Brain microvascular endothelial cell (primary cell): ENCODE results near the gene TYW1.
"Not testable (repeated sequence)": the region's sequence is repeated elsewhere in the genome, so short reads cannot be mapped to it uniquely, and the experiment has no call there.

Source experiments
- DNase-seq: peaks from one replicate; pipeline ENCODE4 v3.0.0-alpha.2; 2020
- H3K27ac ChIP-seq: fragments of 250-450 bp; sonication (Bioruptor Pico); 2 replicates; pipeline ENCODE4 v1.5.1; 2020; ENCODE audit warnings: mild to moderate bottlenecking, moderate library complexity
- H3K27me3 ChIP-seq: fragments of 250-450 bp; sonication (Bioruptor Pico); replicated peaks from 2 replicates; pipeline ENCODE4 v1.5.1; 2020; ENCODE audit warnings: mild to moderate bottlenecking
- H3K36me3 ChIP-seq: fragments of 250-450 bp; sonication (Bioruptor Pico); replicated peaks from 2 replicates; pipeline ENCODE4 v1.5.1; 2020; ENCODE audit warnings: mild to moderate bottlenecking
- H3K4me3 ChIP-seq: 2 replicates; pipeline ENCODE4 v1.5.1; 2011; ENCODE audit warnings: low read depth, mild to moderate bottlenecking, control low read depth, low read length, moderate library complexity
- in situ Hi-C: cut with HindIII; loops from 2 replicates; pipeline ENCODE4 v1.10.0; 2017; ENCODE audit warnings: low sequenced_read_pairs, low pct_ligation_motif_present
- TF ChIP-seq, protein P1 (sequence below): IDR thresholded peaks from 2 replicates; pipeline ENCODE4 v1.5.1; 2011; ENCODE audit warnings: low read depth, mild to moderate bottlenecking, moderate library complexity, low read length, control low read depth, inconsistent platforms; ENCODE audit errors: missing control alignments

The TYW1 gene

DNA sequence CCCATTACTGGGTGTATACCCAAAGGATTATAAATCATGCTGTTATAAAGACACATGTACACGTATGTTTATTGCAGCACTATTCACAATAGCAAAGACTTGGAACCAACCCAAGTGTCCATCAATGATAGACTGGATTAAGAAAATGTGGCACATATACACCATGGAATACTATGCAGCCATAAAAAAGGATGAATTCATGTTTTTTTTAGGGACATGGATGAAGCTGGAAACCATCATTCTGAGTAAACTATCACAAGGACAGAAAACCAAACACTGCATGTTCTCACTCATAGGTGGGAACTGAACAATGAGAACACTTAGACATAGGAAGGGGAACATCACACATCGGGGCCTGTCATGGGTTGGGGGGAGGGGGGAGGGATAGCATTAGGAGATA, 94.4 kb downstream of the TYW1 start:
- H3K36me3 ChIP-seq, in situ Hi-C loops, H3K27ac ChIP-seq, DNase-seq, H3K4me3 ChIP-seq, H3K27me3 ChIP-seq: not testable (repeated sequence)

DNA sequence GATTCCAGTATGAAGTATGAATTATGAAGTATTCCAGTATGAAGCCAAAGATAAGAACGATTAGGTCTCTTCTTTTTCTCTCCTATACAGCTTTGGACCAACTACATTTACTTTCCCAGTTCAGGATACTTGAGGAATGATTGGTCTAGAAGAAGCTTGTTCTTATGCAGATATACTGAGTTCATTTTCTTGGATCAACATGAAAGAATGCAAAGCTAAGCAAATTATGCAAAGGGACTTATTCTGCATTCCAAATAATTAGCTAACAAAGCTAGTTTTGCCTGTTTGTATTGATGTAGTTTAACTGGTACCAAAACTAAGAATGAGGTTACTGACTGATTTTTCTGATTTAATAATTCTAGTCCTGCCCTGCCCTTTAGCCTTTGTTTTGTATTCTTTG, 101.4 kb downstream of the TYW1 start:
- DNase-seq, H3K27me3 ChIP-seq, H3K36me3 ChIP-seq, H3K4me3 ChIP-seq, in situ Hi-C loops, H3K27ac ChIP-seq: not testable (repeated sequence)

DNA sequence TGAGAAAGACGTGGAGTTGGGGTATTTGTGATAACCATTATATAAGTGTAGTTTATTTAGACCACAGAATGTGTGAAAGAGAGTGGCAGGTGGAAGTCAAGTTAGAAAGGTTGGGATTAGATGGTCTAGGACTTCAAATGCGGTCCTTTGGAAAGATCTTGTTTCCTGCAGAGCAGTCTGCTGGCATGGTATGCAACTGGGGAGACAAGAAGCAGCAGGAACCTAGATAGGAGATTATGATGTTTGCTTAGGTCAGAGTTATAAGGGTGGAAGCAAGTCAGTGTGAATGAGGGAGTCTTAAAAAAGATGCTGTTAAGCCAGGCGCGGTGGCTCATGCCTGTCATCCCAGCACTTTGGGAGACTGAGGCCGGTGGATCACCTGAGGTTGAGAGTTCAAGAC, 102.8 kb downstream of the TYW1 start:
- H3K27ac ChIP-seq, H3K27me3 ChIP-seq, H3K36me3 ChIP-seq, in situ Hi-C loops, DNase-seq, H3K4me3 ChIP-seq: not testable (repeated sequence)

DNA sequence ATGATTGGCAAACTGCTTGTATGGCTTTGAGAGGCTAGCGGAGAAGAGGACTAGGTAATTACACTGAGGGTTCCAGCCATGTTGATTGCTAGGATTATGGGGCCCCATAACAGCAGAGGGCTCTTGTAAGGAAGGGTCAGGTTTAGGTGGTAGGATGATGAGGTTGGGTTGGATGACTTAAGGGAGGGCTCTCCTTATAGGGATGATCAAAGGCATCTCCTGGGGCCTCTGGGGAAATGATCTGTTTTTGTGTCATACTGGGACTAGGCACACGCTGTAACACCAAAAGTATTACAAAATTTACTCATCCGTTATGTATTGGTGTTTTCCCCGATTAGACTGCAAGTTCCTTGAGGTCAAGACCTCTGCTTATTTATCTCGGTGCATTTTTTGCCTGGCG, 103.4 kb downstream of the TYW1 start:
- in situ Hi-C loops, H3K4me3 ChIP-seq, H3K27ac ChIP-seq, H3K36me3 ChIP-seq, H3K27me3 ChIP-seq, DNase-seq: not testable (repeated sequence)

DNA sequence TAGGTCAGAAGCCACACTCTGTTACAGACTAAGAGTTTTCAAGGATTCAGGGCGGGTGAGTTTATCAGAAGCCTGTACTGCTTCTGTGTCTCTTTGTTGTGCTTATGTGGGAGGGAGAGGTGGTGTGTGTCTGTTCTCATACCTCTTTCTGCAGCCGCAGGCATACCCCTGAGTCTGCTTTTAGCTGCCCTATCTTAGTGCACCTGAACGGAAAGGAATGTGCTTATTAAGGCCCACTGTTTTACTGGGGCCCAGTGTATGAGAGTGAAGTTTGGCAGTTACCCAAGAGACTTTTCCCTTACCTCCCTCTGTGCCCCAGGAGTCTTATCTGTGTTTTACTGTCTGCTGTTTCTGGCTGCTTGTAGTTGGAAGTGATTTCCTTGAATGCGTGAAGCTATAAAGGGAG, 104.3 kb downstream of the TYW1 start:
- TF ChIP-seq, protein P1, sequence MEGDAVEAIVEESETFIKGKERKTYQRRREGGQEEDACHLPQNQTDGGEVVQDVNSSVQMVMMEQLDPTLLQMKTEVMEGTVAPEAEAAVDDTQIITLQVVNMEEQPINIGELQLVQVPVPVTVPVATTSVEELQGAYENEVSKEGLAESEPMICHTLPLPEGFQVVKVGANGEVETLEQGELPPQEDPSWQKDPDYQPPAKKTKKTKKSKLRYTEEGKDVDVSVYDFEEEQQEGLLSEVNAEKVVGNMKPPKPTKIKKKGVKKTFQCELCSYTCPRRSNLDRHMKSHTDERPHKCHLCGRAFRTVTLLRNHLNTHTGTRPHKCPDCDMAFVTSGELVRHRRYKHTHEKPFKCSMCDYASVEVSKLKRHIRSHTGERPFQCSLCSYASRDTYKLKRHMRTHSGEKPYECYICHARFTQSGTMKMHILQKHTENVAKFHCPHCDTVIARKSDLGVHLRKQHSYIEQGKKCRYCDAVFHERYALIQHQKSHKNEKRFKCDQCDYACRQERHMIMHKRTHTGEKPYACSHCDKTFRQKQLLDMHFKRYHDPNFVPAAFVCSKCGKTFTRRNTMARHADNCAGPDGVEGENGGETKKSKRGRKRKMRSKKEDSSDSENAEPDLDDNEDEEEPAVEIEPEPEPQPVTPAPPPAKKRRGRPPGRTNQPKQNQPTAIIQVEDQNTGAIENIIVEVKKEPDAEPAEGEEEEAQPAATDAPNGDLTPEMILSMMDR: no peak
- in situ Hi-C loops: no loop called here
- no peak overlapping the region for H3K27ac ChIP-seq

DNA sequence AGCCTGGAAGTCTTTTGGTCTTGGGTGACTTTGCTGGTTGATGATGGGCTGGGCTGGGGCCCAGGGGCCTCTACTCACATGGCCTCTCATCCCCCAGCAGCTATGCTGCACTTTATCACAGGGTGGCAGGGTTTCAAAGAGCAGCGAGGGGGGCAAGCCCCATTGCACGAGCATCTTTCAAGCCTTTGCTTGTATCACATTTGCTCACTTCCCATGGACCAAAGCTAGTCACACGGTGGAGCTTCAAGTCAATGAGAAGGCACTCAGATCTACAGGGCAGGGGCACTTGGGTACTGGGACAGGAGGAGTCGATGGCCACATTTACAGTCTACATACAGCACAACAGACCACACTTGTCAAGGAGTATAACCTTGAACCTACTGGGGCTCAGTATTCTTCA, 108.3 kb downstream of the TYW1 start:
- DNase-seq, H3K27me3 ChIP-seq, H3K4me3 ChIP-seq, in situ Hi-C loops, H3K27ac ChIP-seq, H3K36me3 ChIP-seq: not testable (repeated sequence)

More for the DNA sequence above, 104.3 kb downstream of the TYW1 start:
- no peak overlapping the region for H3K4me3 ChIP-seq
- no peaks in the 10 kb centered on the region for H3K36me3 ChIP-seq
- no peak for DNase-seq
- no peaks in the 10 kb centered on the region for H3K27me3 ChIP-seq

DNA sequence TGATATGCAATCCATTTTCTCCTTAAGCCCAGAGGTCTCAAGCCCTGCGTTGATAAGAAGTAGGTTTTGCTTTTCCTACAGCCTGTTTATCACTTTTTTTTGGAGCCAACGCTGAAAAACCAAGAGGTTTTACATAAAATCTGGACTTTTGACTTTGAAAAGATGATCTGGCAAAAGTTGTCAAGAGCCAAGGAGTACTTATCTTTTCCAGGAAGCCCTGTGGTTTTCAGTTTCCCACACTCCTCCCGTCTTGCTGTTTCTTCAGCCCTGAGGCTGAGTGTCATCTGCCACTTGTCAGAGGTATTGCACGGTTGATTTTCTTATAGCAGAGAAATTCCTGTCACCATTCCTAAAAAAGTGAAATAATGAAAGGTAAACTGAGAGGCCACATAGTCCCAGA, 108.7 kb downstream of the TYW1 start:
- TF ChIP-seq, protein P1: no peak
- in situ Hi-C loops: no loop called here
- no peak overlapping the region for H3K4me3 ChIP-seq
- H3K27ac ChIP-seq: no peak overlapping the region
- H3K36me3 ChIP-seq: no peaks in the 10 kb centered on the region
- H3K27me3 ChIP-seq: no peaks in the 10 kb centered on the region
- DNase-seq: peak; percentile 71

DNA sequence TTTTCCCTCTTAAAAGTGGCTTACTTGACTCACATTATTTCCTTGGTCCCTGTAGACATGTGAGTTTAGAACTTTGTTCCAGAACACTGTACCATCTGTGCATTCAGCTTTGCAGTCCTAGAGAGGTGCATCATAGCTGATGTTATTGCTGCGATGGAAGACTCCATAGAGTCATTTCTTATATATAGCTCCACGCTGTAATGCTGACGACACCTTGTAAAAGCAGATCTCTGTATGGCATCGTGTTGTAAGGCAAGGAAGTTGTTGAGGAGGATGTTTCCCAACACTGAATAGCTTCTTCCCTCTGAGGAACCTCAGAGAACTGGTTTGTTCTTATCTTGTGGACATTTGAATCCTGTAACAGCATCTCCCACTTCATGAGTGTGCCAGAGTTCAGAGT, 109.6 kb downstream of the TYW1 start:
- H3K36me3 ChIP-seq, DNase-seq, H3K27me3 ChIP-seq, H3K27ac ChIP-seq, H3K4me3 ChIP-seq, in situ Hi-C loops: not testable (repeated sequence)

DNA sequence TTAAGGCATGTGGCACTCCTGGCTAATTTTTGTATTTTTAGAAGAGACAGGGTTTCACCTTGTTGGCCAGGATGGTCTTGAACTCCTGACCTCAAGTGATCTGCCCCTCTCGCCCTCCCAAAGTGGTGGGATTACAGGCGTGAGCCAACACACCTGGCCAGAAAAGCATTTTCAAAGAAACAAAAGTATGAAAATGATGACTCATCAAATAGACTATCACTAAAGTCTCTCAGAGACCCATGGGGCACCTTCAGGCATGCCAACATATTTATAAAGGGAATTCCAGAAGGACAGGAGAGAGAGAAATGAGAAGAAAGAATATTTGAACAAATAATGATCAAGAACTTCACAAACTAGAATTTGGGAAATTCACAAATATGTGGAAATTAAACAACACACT, 114.7 kb downstream of the TYW1 start:
- H3K27me3 ChIP-seq, H3K36me3 ChIP-seq, in situ Hi-C loops: not testable (repeated sequence)

DNA sequence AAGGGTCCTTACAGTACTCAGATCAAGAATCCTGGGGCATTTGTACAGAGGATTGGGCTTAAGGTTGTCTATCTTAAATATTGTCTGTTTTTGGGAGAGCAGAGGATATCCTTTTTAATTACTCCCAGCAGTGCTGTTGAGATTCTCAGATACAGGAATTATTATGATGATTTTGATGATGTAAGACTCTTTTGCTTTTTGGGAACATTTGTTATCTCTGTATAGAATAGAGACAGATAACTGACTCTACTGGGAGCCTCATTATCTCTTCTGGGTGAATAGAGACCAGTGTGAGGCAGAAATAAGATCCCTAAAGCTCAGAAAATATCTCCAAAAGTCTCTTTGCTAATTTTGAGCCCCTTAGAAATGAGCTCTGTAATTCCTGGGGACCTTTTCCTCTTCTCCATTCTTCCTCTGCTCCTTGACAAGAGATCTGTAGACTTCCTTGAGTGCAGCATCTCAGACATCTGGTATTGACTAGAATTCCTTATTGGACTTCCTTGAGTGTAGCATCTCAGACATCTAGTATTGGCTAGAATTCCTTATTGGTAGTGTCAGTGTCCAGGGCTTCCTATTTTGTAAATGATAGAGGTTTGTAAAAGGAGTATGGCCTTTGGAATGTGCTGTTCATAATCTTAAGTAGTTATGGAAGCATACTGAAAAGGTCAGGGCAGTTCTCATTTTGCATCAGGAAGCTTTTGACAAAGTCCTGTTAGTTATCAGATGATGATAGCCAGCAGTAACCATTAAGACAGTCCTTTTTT, 118.0 kb downstream of the TYW1 start:
- peak; percentile 10 for DNase-seq
- H3K36me3 ChIP-seq, H3K4me3 ChIP-seq, H3K27ac ChIP-seq, H3K27me3 ChIP-seq, in situ Hi-C loops: not testable (repeated sequence)

More for the DNA sequence above, 114.7 kb downstream of the TYW1 start:
- not testable (repeated sequence) for DNase-seq, H3K4me3 ChIP-seq, H3K27ac ChIP-seq

DNA sequence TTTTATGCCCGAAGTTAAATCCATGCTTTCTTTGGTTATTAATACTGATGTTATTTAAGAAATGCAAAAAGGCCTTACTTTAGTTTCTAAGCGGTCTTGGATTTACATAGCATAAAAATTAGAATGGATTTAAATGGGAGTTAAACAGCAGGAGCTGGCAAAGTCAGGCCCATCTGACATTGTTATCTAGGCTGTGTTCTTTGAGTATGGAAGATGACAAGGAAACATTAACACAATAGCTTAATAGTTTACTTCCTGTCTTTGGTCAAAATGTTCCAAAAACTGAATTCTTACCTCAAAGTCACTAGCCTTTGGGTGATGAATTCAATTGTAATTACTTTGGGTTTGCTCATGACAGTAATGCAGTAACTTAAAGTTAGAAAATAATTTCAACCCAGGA, 123.9 kb downstream of the TYW1 start:
- H3K36me3 ChIP-seq, in situ Hi-C loops: not testable (repeated sequence)

DNA sequence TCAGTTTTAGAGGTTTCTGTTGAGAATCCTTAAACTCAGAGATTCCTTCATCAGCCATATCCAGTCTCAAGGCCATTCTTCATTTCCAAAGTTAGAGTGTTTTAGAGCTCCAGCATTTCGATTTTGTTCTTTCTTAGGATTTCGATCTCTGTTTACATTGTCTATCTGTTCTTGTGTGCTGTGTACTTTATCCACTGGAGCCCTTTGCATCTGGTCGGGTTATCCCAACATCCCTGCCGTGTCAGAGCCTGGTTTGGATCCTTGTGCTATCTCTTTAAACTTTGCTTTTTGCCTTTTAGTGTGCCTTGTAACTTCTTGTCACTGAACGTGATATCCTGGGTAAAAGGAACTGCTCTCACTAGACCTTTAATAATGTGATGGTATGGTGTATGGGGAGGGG, 131.6 kb downstream of the TYW1 start:
- H3K36me3 ChIP-seq, DNase-seq, H3K27me3 ChIP-seq, H3K27ac ChIP-seq, H3K4me3 ChIP-seq, in situ Hi-C loops: not testable (repeated sequence)

More for the DNA sequence above, 123.9 kb downstream of the TYW1 start:
- H3K27me3 ChIP-seq, DNase-seq, H3K4me3 ChIP-seq, H3K27ac ChIP-seq: not testable (repeated sequence)

DNA sequence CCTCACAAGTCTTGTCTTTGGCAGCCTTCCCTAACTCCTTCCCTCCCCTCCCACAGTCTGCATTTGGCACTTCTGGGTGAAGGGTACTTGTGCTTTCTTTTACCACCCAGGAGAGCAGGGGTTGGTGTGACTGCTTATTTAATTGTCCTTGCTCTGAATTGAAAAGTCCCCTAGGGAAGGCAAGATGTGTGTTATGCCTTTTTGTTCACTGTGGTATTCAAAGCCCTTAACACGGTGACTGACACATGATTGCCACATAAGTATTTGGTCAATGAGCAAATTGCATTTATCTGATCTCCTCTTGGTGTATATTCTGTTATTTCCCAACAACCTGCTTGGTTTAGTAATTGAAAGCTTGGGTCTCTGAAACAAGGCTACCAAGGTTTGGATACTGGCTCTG, 134.1 kb downstream of the TYW1 start:
- H3K27ac ChIP-seq, H3K36me3 ChIP-seq: not testable (repeated sequence)

More for the DNA sequence above, 134.1 kb downstream of the TYW1 start:
- H3K27me3 ChIP-seq, DNase-seq, in situ Hi-C loops, H3K4me3 ChIP-seq: not testable (repeated sequence)
